GM19452 (cell line): ENCODE measurements around the gene ADAMTS2.

Experiments
- ATAC-seq: cut with Tn5 transposase; IDR thresholded peaks from one replicate; pipeline ENCODE4 v1.9.1; 2021; ENCODE audit not compliant: unreplicated experiment

The ADAMTS2 gene

GRCh38 chr5:179345433-179346321, at the start of gene ADAMTS2:
Gene ADAMTS2 (minus strand): TSS chr5:179345461. CDS start chr5:179345328, 133 bp downstream.
- no peak for ATAC-seq

GRCh38 chr5:179393078-179393477, 47.8 kb upstream of the ADAMTS2 start:
- ATAC-seq = no peak

- ATAC-seq = no peak
Observed at GRCh38 chr5:179387151-179388110, 42.2 kb upstream of the ADAMTS2 start.

- ATAC-seq = no peak
Observed at GRCh38 chr5:179385914-179386313, 40.7 kb upstream of the ADAMTS2 start.

GRCh38 chr5:179382486-179382885, 37.2 kb upstream of the ADAMTS2 start:
- no peak for ATAC-seq

- ATAC-seq = no peak
Observed at GRCh38 chr5:179381691-179382090, 36.4 kb upstream of the ADAMTS2 start.

- no peak for ATAC-seq
Observed at GRCh38 chr5:179380211-179381035, 35.2 kb upstream of the ADAMTS2 start.

GRCh38 chr5:179379321-179379890, 34.1 kb upstream of the ADAMTS2 start:
- no peak for ATAC-seq

GRCh38 chr5:179378441-179379271, 33.4 kb upstream of the ADAMTS2 start:
- no peak for ATAC-seq

- no peak for ATAC-seq
Observed at GRCh38 chr5:179378116-179378440, 32.8 kb upstream of the ADAMTS2 start.

GRCh38 chr5:179377421-179378115, 32.3 kb upstream of the ADAMTS2 start:
- no peak for ATAC-seq

- ATAC-seq = no peak
Observed at GRCh38 chr5:179376701-179377420, 31.6 kb upstream of the ADAMTS2 start.

- ATAC-seq = no peak
Observed at GRCh38 chr5:179375831-179376365, 30.6 kb upstream of the ADAMTS2 start.

GRCh38 chr5:179375236-179375685, 30.0 kb upstream of the ADAMTS2 start:
- no peak for ATAC-seq

- no peak for ATAC-seq
Observed at GRCh38 chr5:179374506-179375235, 29.4 kb upstream of the ADAMTS2 start.

GRCh38 chr5:179373961-179374505, 28.8 kb upstream of the ADAMTS2 start:
- ATAC-seq = no peak
